HG03520 (cell line): ENCODE results near the gene DOCK3.
"Not testable (repeated sequence)": the region's sequence is repeated elsewhere in the genome, so short reads cannot be mapped to it uniquely, and the experiment has no call there.

Experiments
- ATAC-seq: cut with Tn5 transposase; IDR thresholded peaks from one replicate; pipeline ENCODE4 v1.9.1; 2021; ENCODE audit warnings: mild to moderate bottlenecking, moderate library complexity; ENCODE audit not compliant: unreplicated experiment

Gene DOCK3

DNA sequence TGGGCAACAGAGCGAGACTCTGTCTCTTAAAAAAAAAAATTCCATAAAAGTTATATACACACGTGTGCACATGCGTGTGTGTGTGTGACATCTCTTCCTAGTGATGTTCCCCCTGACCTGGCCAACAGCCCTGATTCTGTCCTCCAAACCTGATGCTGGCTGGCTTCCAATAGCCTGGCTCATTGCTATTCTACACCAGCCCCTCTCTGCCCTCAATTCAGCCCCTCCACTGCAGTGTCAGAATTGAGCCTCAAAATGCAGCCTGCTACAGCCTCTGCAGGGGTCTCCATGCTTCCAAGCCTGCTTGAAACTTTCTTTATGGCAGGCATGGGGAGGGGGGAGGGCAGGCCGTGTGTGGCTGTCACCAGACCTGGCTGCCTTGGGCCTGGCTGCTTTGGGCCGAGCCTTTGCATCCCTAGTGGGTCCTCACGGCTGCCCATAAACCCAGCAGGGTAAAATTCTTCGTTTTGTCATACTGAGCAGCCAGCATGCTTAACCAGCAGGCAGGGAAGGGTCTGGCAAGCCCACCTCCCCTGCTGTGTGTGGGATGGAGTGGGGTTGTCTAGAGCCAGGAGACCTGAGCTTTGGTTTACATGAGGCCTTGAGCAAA lies 22.7 kb upstream of the DOCK3 start:
- ATAC-seq = no peak

- no peak for ATAC-seq
These were observed 22.0 kb upstream of the DOCK3 start for GRCh38 chr3:50652709-50653108.

GRCh38 chr3:50653937-50654595 lies 20.7 kb upstream of the DOCK3 start:
- no peak for ATAC-seq

- ATAC-seq = no peak
These were observed 19.5 kb upstream of the DOCK3 start for GRCh38 chr3:50655009-50655830.

DNA sequence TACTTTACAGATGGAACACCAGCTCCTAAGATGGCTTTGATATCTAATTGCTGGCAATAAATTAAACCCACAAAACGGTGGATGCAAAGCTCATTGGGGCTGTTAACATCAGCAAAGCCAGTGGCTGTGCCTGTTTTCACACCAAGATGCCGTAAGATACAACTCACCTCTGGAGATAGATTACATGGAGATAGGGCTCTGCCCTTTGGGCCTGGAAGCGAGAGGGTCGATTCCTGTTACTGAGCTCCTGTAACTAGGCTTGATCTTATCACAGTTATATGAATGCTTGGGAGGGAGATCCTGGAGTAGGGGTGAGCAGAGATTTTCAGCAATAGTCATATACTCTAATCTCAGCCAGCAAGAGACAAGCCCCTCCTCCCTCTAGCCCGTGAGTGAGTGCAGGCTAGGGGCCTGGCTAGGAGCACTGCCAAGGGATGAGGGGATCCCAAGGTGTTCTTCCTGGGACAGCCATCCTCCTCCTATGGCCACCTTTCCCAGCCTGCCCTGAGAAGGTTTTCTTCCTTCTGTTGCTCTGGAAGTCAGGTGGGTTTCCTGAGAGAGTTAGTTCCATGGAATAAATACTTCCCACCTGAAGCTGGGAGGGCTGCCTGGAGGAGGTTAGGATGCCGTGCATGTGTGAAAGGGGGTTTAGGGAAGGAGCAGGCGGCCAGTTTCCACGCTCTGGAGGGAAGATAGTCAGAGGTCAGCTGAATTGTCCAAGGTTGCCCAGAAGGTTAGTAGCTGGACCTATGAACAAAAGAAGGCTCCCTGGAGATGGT lies 18.1 kb upstream of the DOCK3 start:
- no peak for ATAC-seq

- ATAC-seq = no peak
These were observed 17.3 kb upstream of the DOCK3 start for GRCh38 chr3:50657407-50657806.

DNA sequence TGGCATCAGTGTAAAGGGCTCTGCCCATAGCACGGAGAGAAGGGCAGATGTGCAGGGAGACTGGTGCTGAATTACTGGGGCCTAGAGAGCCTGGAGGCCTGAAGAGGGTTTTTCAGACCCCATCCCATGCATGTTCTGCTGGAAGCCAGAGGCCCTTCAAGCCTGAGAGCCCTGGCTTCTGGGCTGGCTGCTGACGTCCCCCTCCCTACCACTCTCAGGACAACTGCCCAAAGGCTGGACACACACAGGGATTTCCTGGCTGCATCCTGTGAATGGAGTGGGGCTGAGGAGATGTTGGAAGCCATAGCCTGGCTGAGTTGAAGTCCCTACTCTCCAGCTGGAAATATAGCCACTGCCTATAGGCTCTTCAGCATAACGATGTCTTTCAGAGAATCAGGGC lies 16.9 kb upstream of the DOCK3 start:
- ATAC-seq = no peak

GRCh38 chr3:50658416-50658815 lies 16.3 kb upstream of the DOCK3 start:
- no peak for ATAC-seq

- ATAC-seq = no peak
These were observed 15.9 kb upstream of the DOCK3 start for GRCh38 chr3:50658831-50659230.

GRCh38 chr3:50660386-50660785 lies 14.3 kb upstream of the DOCK3 start:
- ATAC-seq = no peak

DNA sequence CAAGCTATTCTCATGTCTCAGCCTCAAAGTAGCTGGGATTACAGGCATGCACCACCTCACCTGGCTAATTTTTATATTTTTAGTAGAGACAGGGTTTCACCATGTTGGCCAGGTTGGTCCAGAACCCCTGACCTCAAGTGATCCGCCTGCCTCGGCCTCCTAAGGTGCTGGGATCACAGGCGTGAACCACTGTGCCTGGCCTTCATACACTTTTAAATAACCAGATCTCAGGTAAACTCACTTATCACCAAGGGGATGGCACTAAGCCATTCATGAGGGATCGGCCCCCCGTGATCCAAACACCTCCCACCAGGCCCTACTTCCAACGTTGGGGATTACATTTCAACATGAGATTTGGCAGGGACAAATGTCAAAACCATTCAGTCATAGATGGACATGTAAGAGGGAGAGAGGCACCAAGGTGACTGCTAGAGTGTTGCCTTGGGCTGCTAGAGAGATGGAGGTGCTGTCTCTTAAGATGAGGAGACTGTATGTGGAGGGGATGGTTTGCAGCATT lies 13.3 kb upstream of the DOCK3 start:
- ATAC-seq = no peak

DNA sequence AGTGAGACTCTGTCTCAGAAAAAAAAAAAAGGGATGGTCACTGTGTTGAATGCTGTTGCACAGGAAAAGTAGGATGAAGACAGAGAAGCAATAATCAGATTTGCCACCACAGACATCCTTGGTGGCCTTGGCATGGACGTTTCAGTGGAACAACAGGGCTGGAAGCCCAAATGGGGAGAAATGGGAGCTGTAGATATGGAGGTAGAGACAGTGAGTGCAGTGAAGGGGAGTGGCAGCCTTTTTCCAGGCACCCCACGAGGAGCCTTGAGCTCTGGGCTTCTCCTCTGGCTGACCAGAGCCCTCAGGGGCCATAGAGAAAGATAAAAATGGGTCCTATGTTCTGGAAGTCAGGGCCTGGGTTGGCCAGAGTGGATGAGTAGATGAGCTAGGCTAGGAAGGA lies 12.3 kb upstream of the DOCK3 start:
- no peak for ATAC-seq

DNA sequence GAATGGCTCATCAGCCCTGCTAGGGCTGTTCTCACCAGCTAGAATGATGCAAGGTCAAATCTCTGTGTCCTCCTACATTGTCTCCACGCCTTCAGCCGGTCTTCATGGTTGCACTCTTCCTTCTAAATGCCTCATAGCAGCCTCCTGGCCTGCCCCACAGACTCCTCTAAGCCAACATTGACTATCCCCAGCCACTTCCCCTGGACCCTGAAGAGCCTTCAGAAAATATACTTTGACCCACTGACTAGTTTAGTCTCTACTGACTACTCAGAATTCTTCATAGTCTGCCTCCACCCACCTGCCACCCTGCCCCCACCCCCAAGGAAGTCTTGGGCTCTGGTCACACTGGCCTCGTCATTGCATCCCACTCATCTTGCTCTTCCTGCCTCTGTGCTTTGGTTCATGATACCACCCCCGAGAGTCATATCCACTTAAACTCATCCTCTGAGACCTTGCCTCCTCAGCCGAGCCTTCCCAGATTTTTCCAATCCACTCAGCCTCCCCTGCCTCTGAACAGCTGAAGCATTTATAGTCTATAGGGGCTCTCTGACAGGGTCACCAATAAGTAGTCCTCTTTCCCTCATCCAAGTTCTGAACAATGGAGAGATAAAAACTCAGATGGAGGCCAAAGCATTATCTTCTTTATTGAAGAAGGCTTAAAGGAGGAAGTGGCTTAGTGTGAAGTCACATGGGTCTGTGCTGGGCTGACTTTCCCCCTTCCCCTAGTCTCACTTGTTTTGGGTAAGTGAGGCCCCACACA lies 9.5 kb upstream of the DOCK3 start:
- ATAC-seq = no peak

GRCh38 chr3:50665841-50666115 lies 8.9 kb upstream of the DOCK3 start:
- ATAC-seq = not testable (repeated sequence)

DNA sequence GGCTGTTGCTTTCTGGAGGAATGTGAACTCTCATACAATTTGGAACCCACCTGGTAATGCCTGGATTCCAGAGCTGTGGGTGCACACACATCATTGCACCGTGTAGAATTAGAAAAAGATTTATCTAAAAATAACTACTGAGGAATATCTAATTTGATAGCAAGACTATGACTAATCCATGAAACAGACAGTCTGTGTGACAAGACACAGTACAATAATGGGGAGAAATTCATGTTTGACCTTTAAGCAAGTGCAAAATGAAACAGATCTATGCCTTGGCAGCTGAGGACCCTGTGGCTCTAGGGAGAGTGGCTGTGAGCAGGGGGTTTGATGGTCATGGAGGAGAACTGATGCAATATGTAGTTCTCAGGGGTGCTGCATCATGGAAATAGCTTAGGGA lies 7.9 kb upstream of the DOCK3 start:
- no peak for ATAC-seq

- ATAC-seq = no peak
These were observed 3.4 kb upstream of the DOCK3 start for GRCh38 chr3:50671331-50671730.

- ATAC-seq = no peak
These were observed 2.1 kb upstream of the DOCK3 start for GRCh38 chr3:50672656-50673055.

DNA sequence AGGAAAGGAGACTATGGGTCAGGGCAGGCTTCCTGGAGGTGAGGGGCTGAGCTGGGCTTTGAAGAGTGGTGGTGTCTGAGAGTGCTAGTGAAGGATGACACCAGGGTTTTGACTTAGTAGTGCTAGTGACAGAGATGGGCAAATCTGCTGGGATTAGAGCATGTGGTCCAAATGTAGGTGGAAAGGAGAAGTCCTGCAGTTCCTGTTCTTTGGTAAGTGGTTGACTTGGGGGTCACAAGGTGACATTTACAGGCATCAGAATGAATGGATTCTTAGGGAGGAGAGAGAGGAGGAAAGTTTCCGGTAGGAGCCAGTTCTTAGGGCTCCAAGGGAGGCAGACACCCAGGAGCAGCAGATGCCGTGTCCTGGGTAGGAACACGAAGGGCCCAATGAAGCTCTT lies 796 bp upstream of the DOCK3 start:
- ATAC-seq = no peak

DNA sequence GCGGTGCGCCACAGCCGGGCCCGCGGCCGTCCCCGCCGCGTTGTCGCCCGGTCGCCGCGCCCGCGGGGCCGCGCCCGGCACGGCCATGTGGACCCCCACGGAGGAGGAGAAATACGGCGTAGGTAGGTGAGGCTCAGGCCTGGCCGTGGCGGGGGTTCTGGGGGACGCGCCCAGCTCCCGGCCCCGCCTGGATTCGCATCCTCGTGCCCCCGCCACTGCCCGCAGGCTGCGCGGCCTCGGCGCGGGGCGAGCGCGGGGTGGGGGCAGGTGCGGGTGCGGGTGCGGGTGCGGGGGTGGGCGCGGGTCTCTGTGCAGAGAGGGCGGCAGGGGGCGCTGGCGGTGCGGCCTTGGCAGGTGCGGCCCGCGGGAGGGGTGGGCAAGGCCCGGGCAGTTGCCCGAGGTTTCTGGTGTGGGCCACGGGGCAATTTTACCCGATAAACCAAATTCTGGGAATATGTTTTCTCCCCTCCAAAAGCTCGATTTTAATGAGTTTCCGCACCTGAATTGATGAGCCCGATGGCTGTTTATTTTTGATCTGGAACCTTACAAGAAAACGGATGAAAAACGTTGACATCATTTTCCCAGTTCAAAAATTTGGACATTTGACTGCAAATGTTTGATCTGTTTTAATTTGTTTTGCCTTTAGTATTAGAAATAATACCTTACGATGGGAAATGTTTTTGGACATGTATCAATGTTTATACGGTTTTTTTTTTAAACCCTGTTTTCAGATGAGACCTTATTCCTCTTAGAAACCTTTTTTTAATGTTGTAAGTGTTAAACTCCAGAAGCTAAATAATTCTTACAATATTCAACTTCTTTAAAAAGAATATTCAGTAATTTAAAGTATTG lies 678 bp downstream of the DOCK3 start:
- no peak for ATAC-seq
